GM18951 (cell line): ENCODE measurements around the gene CDK19.
"Not testable (repeated sequence)": the region's sequence is repeated elsewhere in the genome, so short reads cannot be mapped to it uniquely, and the experiment has no call there.

ENCODE experiments used
- POLR2A ChIP-seq: IDR thresholded peaks from 4 replicates; pipeline ENCODE4 v1.6.1; 2011; ENCODE audit warnings: mild to moderate bottlenecking; ENCODE audit not compliant: insufficient read length, insufficient read depth; ENCODE audit errors: extremely low read depth
- in situ Hi-C: fragments of 300-500 bp; cut with MboI; formaldehyde crosslinking; loops from one replicate; pipeline ENCODE4 v1.12.0; 2022; ENCODE audit warnings: low sequenced_read_pairs, mixed read lengths, inconsistent platforms; ENCODE audit not compliant: unreplicated experiment

Gene CDK19

DNA sequence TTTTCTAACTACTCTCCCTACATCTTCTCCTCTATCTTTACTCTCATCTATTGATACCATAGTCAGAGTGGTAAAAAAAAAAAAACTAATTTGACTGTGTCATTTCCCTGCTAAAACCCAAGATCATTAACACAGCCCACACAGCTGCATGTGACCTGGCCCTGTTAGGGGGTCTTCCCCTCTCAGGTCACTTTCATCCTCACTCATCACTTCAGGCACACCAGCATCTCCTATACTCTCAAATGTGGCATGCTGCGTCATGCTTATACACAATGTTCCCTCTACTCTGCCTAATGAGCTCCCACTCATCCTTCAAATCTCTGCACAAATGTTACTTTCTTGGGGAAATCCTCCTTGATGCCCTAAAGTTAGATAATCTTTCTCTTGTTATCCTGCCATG is 86.8 kb downstream of the CDK19 start:
- in situ Hi-C loops, result no loop called here
- no peak for TF ChIP-seq POLR2A

DNA sequence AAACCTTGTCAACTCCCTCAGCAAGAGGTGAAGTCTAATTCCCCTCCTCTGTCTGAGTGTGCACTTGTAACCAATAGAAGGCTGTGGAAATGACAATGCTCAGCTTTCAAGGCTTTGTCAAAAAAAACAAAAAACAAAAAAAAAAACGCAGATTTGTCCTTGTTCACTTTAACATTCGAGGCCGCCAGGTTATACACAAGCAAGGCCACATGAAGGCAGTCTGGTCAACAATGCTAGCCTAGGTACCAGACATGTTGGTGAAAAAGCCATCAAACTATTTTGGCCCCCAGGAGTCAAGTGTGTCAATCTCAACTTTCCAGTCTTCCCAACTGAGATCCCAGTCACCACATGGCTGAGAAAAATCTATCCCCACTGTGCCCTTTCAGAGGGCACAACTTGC is 92.3 kb downstream of the CDK19 start:
- in situ Hi-C loops, result no loop called here

DNA sequence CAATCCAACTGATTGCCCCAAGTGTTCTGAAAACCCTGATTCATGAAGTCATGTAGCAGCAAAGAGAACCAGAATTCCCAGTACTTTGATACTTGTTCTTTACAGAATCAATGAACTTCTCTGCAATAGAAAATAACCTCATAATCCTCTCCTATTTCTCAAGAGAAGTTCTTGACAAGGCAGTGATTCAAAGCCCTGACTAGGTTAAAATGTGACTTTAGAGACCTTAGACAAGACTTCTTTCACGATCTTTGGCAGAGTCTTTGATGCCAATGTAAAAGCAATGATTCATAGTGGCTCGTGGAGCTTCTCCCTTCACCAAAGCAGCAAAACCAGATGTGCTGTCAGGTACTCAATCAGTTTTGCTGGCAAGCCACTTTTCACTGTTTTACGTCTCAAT is 95.2 kb downstream of the CDK19 start:
- in situ Hi-C loops, result no loop called here

More for the DNA sequence above, 92.3 kb downstream of the CDK19 start:
- TF ChIP-seq POLR2A, result no peak

DNA sequence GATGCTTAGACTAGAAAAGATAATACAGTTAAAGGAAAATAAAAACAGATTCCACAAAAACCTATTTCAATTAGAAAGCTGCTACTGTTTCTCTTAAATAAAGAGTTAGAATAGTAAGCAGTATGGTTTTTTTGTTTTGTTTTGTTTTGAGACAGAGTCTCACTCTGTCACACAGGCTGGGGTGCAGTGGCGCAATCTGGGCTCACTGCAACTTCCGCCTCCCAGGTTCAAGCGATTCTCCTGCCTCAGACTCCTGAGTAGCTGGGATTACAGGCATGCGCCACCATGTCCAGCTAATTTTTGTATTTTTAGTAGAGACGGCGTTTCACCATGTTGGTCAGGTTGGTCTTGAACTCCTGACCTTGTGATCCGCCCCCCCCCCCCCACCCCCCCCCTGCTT is 95.7 kb downstream of the CDK19 start:
- in situ Hi-C loops, result not testable (repeated sequence)

More for the DNA sequence above, 95.2 kb downstream of the CDK19 start:
- TF ChIP-seq POLR2A, result no peak

DNA sequence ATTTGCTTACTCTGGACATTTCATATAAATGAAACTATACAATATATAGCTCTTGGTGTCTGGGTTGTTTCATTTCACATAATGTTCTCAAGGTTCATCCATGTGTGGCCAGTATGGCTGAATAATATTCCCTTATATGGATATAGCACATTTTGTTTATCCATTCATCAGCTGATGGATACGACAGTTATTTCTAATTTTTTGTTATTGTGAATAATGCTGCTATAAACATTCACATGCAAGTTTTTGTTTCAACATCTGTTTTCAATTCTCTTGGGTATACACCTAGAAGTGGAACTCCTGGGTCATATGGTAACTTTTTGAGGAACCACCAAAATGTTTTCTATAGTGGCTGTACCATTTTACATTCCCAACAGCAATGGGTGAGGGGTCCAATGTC is 101.1 kb downstream of the CDK19 start:
- in situ Hi-C loops, result no loop called here
- TF ChIP-seq POLR2A, result no peak

DNA sequence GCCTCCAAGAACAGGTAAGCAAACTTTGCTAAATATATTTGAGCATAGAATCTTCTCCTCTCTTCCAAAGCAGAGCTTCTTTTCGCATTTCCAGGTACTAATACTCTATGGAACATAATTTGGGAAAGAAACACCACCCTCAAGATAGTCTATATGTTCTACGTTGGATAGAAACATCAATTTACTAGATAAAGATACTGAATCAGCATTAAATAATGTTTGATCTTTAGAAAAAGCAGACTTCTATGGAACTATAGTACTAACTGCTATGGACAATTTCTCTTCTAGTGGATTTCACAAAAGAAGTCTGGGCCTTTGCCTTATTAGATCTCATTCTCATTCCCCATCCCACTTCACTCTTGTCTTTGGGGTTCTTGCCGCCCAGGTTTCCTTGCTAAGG is 103.0 kb downstream of the CDK19 start:
- in situ Hi-C loops, result no loop called here
- TF ChIP-seq POLR2A, result no peak

DNA sequence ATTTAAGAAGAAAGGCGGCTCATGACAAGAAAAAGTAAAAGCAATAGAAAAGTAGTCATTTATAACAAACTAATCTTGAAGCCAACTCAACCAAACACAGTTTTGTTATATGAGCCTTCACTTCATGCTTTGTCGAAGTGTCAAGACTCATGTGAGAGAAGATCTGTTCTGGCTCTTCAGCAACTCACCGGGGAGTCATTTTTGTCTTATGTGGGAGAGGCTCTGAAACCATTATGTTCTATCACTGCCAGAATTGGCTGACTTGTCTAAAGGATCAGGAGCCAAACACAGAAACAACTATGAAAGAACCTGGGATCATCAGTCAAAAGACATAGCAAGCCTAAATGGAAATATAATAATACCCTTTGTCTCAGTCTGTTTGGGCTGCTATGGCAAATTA is 105.2 kb downstream of the CDK19 start:
- in situ Hi-C loops, result no loop called here
- TF ChIP-seq POLR2A, result no peak

DNA sequence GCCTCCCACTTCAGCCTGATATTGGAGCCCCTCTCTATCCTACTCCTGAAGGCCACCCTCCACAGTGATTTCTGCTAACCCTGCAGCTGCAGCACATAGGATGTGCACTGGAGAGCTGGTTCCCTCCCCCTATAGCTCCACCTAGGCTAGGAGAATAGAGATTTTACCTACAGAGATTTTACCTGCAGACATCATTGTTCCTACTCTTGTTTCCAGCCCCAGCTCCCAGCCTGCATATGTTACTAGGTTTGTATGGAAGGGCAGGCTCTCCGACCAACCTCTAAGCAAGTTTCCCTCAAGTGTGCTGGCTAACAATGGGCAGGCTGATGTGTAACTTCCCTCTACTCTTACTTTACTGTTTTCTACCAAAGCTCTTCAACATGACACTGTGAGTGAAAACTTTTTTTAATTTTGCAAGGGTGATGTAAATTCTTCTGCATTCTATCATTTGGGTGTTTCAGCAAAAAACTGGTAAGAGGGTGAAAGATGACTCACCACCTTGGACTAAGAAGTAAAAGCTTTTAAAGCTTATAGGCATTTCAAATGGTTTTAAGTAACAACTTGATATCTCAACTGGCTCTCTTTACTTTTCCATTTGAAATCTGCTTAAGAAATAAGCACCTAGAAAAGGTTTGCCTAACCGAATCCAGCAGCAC is 106.8 kb downstream of the CDK19 start:
- no peak for TF ChIP-seq POLR2A
- in situ Hi-C loops, result no loop called here

DNA sequence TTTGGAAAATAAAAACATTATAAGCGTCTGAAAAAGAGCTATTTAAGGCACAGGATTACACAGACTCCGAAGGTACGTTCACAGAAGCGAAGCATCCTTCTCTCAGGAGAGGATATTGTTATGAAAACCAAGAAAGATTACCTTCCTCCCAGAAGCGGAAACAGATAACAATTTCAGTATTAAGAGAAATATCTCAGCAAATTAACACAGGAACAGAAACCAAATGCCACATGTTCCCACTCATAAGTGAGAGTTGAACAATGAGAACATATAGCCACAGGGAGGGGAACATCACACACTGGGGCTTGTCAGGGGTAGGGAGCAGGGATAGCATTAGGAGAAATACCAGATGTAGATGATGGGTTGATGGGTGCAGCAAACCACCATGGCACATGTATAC is 109.7 kb downstream of the CDK19 start:
- no peak for TF ChIP-seq POLR2A
- in situ Hi-C loops, result no loop called here

DNA sequence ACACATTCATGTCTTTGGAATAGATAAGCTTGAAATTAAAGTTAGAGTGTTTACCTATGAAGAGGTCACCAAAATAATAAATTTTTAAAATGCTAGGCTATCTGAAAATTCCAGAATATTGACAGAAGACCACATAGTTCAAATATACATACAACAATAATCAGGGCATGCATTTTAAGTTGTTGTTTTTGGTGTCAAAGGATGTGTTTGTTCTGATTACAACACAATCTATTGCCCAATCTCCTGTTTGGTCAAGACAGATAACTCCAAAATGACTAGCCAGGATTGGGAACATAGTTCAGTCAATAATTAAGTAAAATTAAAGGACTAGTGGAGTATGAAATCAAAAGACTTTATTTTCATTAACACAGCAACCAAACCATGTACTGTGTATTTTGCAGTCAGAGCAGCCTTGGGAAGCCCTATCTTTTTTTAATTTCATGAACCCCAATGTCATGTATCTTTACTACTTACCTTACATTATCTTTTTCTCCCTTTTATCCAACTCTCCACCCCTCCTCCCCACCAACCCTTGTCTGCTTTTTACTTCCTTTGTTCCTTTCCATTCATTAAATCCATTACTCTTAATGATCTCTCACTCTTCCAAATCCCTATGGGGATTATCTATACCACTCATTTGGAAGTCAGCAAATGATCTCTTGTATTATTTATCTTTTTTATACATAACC is 111.2 kb downstream of the CDK19 start:
- in situ Hi-C loops, result no loop called here
- no peak for TF ChIP-seq POLR2A

DNA sequence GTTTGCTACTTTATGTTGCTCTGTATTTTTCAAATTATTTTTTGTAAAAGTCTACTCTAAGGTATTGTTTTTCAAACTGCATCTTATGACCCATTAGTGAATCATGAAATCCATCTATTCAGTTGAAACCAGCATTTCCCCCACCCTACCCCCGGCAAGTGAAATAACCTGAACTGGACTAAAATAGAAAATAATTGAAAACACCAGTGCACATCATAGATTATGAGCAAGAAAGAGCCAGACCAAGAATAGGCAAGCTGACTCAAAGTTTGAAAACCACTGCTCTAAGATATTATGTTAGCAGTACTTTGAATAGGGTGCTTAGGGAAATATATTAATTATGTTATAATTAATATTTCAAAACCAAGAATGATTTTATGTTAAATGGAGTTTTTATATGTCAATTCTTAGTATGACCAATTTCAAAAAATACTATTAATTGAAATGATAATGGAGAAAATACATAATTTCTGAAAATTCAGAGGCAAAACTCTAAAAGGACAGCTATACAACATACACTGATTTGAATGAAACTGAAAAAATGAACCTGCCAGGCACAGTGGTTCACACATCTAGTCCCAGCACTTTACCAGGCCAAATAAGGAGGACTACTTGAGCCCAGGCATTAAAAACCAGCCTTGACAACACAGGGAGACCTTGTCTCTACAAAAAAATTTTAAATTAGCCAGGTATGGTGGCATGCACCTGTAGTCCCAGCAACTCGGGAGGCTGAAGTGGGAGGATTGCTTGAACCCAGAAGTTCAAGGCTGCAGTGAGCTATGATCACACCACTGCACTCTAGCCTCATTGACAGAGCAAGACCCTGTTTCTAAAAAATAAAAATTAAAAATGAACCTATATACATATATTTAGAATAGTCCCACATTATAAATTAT is 112.0 kb downstream of the CDK19 start:
- in situ Hi-C loops, result no loop called here
- TF ChIP-seq POLR2A, result no peak

DNA sequence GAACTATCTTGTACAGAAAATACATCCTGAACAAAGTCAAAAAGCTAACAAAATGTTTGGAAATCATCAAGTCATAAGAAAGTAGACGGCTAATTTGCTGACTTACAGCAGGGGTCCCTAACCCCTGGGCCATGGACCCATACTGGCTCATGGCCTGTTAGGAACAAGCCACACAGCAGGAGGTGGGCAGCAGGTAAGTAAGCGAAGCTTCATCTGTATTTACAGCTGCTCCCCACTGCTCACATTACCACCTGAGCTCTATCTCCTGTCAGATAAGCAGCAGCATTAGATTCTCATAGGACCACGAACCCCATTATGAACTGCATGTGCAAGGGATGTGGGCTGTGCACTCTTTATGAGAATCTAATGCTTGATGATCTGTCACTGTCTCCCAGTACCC is 115.5 kb downstream of the CDK19 start:
- in situ Hi-C loops, result no loop called here
- TF ChIP-seq POLR2A, result no peak

DNA sequence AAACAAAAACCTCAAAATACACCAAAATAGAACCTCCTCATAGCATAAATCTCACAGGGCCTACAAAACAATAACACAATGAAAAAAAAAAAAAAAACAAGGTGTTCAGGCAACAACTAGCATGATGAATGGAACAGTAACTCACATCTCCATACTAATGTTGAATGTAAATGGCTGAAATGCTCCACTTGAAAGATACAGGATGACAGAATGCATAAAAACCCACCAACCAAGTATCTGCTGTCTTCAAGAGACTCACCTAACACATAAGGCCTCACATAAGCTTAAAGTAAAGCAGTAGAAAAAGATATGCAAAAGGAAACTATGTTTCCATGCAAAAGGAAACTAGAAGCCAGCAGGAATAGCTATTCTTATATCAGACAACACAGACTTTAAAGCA is 121.3 kb downstream of the CDK19 start:
- in situ Hi-C loops, result no loop called here
- no peak for TF ChIP-seq POLR2A

DNA sequence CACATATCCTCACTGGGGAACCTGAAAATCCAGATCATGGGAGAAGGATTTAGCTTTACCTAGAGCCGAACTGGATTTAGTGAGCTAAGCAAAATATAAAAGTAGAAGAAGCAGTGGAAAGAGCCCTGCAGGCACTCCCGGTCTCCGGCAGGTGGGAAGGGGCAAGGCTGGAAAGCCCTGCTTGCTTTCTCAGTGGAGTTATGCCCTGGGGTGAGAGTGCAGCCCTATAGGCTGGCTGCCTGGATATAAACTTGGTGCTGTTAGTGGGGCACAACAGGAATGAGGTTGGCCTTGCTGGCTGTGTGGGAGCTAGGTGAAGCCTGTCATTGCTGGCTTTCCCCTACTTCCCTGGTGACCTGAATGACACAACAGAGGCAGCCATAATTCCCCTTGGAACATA is 122.0 kb downstream of the CDK19 start:
- no peak for TF ChIP-seq POLR2A
- in situ Hi-C loops, result no loop called here
